Kidney epithelial cell (primary cell): ENCODE results near the gene CCL26. TPM values are rescaled to one million over a fixed set of nuclear protein-coding genes. Genes with fewer than 3 reads are reported as not detected.
"Not testable (repeated sequence)": the region's sequence is repeated elsewhere in the genome, so short reads cannot be mapped to it uniquely, and the experiment has no call there.

Source experiments
- DNase-seq: peaks from one replicate; pipeline ENCODE4 v3.0.0-alpha.2; 2010; ENCODE audit warnings: low read depth
- H3K27me3 ChIP-seq: 2 replicates; pipeline ENCODE4 v1.6.0; 2011; ENCODE audit warnings: low read length; ENCODE audit not compliant: control insufficient read depth, insufficient read depth
- H3K36me3 ChIP-seq: 2 replicates; pipeline ENCODE4 v1.5.1; 2011; ENCODE audit warnings: low read length; ENCODE audit not compliant: control insufficient read depth, insufficient read depth
- H3K4me3 ChIP-seq: 2 replicates; pipeline ENCODE4 v1.5.1; 2011; ENCODE audit warnings: low read depth, mild to moderate bottlenecking, control low read depth, low read length
- CTCF ChIP-seq: IDR thresholded peaks from 2 replicates; pipeline ENCODE4 v1.5.1; 2011; ENCODE audit warnings: mild to moderate bottlenecking, moderate library complexity, low read length, control low read depth, inconsistent platforms; ENCODE audit not compliant: insufficient read depth, poor library complexity, severe bottlenecking
- total RNA-seq: library from RNA; depleted of rRNA; stranded (reverse); fragments of >200 nt; gene quantifications from 2 replicates; pipeline ENCODE4 v1.2.3, GENCODE V29; 2015

The CCL26 gene
- total RNA-seq, 1 donor from 2014 or later, result not detected

GRCh38 chr7:75722373-75722772 is 49.6 kb downstream of the CCL26 start:
- Histone ChIP-seq H3K27me3 (no peaks in the 10 kb centered on the region), H3K36me3 (no peaks in the 10 kb centered on the region), H3K4me3 (no peak overlapping the region)
- no peak for DNase-seq
- TF ChIP-seq CTCF, result no peak

GRCh38 chr7:75721922-75722321 is 50.1 kb downstream of the CCL26 start:
- DNase-seq, H3K36me3 ChIP-seq, H3K4me3 ChIP-seq, H3K27me3 ChIP-seq: not testable (repeated sequence)

GRCh38 chr7:75721426-75721825 is 50.6 kb downstream of the CCL26 start:
- DNase-seq, result no peak
- TF ChIP-seq CTCF, result no peak
- no peaks in the 10 kb centered on the region for H3K36me3 ChIP-seq
- H3K4me3 ChIP-seq, result no peak overlapping the region
- H3K27me3 ChIP-seq, result no peaks in the 10 kb centered on the region

DNA sequence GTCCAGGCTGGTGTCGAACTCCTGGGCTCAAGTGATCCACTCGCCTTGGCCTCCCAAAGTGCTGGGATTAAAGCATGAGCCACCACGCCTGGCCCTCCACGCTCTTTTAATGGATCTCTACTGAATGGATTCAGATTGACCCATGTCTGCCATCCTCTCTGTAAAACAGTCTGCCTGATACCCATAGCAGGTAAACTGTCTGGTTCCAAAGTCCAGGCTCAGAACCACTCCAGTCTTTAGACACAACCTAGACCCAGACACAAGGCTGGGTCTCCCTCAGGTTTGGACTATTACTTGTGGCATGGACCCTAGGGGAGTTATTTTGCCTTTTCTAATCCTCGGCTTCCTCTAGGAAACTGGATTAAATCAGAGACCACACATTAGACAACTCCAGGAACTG is 52.4 kb downstream of the CCL26 start:
- Histone ChIP-seq H3K36me3 (no peaks in the 10 kb centered on the region), H3K4me3 (no peak overlapping the region), H3K27me3 (no peaks in the 10 kb centered on the region)
- no peak for TF ChIP-seq CTCF
- no peak for DNase-seq

Other genes starting within 250 kb of the CCL26 start
- 10.6 and 12.4 TPM in 2 replicates for gene HIP1, start 33.3 kb downstream of the CCL26 start, total RNA-seq
- gene CCL24, start 41.6 kb upstream of the CCL26 start, total RNA-seq, result not detected in 2 replicates
- gene RHBDD2, start 106.8 kb upstream of the CCL26 start, total RNA-seq, result 60.0 and 71.7 TPM in 2 replicates
- gene POR, start 142.9 kb upstream of the CCL26 start, total RNA-seq, result 74.0 and 88.0 TPM in 2 replicates
- 17.4 and 24.2 TPM in 2 replicates for gene TMEM120A, start 222.4 kb upstream of the CCL26 start, total RNA-seq